LNCAP (cell line): ENCODE results near the gene CA10.
A peak's percentile ranks its signal among the peaks of the same experiment; 100 is the strongest.

Source experiments
- TF ChIP-seq, protein P1 (sequence below): fragments of 450-650 bp; IDR thresholded peaks from 2 replicates; pipeline ENCODE4 v1.5.1; 2017; ENCODE audit warnings: mild to moderate bottlenecking

CA10 gene

DNA sequence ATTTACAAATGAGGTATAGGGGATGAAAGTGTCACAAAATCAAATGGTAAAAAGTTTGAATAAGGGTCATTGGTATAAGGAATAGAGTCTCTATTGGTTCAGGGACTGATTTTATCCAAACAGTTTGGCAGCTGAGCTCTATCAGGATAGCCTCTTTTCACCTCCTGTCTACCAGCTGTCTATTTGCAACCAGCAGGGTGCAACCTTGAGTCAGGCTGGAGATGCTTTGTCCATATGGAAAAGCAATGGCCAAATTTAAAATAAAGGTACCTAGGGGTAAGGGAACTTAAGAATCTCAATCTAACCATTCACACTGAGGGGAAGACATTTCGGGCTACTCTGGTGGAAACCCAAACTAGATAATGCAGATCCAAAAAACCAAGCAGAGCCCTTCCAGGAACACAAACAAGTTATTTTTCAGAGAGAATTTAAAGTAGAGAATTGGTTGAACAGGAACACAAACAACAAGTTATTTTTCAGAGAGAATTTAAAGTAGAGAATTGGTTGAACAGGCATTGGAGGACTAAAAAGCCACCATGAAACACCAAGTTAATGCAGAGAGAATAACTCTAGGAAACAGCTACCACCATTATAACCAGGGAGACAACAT, 12.6 kb upstream of the CA10 start:
- TF ChIP-seq, protein P1, sequence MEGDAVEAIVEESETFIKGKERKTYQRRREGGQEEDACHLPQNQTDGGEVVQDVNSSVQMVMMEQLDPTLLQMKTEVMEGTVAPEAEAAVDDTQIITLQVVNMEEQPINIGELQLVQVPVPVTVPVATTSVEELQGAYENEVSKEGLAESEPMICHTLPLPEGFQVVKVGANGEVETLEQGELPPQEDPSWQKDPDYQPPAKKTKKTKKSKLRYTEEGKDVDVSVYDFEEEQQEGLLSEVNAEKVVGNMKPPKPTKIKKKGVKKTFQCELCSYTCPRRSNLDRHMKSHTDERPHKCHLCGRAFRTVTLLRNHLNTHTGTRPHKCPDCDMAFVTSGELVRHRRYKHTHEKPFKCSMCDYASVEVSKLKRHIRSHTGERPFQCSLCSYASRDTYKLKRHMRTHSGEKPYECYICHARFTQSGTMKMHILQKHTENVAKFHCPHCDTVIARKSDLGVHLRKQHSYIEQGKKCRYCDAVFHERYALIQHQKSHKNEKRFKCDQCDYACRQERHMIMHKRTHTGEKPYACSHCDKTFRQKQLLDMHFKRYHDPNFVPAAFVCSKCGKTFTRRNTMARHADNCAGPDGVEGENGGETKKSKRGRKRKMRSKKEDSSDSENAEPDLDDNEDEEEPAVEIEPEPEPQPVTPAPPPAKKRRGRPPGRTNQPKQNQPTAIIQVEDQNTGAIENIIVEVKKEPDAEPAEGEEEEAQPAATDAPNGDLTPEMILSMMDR = peak; percentile 60

DNA sequence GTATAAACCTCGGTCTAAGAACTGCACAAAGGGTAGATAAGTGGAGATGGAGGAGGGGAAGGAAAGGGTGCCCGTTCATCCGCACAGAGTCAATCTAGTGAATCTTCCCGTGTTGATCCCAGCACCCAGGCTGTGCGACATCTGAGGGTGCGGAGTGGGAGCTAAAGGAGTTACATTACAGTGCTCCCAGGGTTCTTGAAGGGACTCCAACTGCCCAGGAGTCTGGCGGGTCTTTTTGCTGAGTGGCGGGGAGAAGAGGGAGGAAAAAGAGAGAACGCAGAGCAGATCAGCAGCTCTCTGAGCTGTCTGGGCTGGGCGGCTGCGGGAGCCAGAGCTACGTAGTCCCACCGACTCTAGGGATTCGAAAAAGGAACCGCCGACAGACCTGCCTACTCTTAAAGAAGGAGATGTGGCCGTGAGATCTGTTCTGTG, 1.6 kb upstream of the CA10 start:
- TF ChIP-seq, protein P1 = no peak

DNA sequence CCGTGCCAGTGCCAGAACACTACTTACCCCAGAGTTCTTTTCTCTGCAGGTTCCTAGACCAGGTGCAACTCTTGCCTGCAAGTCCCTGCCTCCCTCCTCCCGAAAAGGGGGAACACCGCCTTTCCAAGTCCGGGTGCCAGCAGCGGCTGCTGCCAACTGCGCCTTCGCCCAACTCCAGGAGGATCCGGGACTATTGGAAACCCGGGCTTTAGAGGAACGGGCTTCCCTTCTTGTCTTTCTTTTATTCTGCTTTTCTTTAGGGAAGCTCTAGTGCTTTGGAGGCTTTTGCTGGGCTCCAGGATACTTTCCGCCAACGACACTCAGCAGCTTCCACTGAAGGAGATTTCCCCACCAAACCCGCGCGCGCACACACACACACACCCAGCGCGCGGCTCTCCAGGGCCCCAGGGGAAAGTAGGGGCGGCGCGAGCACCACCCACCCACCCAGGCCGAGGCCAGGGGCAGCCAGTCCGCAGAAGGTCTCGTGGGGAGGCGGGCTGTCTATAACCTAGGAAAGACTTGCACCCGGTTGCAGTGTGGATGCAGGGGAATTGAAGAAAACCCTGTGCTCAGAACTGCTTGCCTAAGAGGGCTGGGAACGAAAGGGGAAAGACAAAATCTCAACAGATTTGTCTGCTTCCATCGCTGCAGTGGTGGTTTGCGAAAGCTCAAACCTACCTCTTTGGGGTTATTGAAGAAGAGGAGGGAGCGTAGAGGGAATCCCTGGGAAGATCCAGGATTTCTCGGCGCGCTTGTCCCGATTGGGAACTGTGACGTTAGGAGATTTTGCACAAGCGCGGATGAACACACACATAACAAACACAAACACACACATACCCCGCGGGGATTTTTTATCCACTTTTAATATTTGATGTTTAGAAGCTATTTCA, 977 bp upstream of the CA10 start:
- TF ChIP-seq, protein P1 = no peak

DNA sequence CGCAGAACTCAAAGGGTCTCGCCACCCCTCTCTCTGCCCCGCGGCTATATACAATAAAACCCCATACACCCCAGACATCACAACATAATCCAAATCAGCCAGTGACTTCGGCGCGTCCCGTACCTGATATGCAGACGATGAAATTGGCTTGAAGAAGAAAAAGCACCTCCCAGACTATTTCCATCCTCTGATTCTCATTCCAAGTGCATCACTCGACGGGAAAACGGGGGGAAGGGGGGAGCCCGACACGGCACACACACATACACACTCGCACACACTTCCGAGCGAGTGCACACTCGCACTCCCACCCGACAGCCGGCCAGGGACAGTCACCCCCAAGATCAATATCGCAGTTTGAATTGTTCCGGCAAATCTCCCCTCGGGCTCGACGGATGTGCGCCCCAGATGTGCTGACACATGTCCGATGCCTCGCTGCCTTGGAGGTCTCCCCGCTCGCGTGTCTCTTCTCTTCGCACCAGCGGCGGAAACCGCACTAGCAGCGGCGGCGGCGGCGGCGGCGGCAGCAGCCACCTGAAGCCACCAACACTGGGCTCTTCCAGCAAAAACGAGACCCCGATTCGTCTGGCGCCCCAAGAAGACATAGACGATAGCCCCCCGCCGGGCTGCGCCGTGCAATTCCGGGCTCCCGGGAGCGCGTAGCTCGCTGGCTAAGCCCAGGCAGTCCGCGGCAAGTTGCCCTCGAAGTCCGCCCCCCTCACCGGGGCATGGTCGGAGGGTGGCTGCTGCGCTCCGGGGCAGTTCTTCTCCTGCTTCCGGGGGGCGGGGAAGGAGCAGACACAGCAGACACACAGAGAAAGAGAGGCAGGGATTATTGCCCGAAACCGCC, 688 bp downstream of the CA10 start:
- TF ChIP-seq, protein P1 = no peak

DNA sequence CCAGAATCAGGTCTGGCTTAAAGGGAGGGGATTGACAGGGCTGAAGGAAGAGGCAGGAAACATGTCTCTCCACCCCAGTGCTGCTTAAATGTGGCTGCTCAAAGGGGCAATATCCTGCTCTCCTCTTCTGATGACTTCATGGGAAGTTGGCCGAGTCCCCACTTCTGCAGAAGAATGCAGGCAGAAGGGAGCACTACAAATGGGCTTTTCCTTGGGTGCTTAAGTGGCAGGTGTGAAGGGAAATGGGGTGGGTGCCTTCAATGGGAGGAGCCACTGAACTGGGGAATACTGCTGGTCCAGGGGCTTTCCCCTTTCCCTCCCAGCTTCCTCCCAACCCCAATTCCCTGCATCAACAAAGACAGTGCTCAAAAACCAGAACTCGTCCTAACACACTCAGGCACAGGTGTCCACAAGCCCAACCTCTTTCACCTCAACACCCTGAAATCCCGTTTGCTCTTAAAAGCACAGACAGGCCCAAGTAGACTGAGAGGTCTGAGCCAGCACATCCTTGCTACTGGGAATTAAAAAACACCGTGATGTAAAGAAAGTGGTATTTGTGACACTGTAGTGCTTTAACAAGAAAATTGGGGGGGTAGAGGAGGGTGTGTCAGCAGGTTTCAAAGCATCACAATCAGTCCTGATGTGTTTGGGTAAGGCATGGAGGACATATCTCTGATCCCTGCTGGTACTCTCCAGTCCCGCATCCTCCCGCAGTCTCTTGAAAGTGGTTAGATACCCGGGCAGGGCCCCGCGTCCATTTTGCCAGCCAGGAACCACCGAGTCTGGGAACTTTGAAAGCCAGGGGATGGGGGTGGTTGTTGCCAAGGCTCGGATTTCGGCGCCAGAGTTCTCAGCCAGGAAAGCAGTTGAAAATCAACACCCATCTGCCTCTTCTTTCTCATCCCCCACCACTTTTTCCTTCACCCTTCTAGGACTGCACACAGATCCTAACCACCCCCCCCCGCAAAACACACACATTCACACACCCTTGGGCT, 1.6 kb downstream of the CA10 start:
- TF ChIP-seq, protein P1 = no peak

DNA sequence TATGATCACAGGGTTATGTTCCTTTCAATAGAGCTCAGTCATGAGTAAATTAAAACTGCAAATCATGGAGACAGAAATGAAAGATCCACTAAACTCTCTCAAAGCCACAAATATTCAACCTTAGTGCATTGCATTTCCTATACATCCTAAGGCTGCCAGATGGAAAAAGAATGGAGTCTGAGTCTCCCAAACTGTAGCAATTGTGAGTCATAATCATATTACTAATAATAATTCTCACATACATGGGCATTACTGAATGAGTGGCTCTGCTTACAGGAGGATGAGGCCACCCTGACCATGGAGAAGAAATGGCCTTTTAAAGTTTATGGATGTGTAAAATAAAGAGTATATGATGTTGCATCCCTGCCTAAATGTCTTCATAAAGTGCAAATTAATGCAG, 3.2 kb downstream of the CA10 start:
- TF ChIP-seq, protein P1 = no peak
